Liver (tissue), 9 donors: Measurements from ENCODE around the gene DLK2. TPM values are rescaled to one million over a fixed set of nuclear protein-coding genes. Genes with fewer than 3 reads are reported as not detected.
"Not testable (repeated sequence)": the region's sequence is repeated elsewhere in the genome, so short reads cannot be mapped to it uniquely, and the experiment has no call there.

Experiments
- DNase-seq: peaks from one replicate; pipeline ENCODE4 v3.0.0-alpha.2; 2017; ENCODE audit warnings: low spot score
- H3K27ac ChIP-seq, 2 donors: one replicate each; pipeline ENCODE4 v1.7.0; 2013; ENCODE audit warnings: inconsistent platforms in 2 of 2, low read length in 2 of 2, control low read depth in 1 of 2, low read depth in 1 of 2, mild to moderate bottlenecking in 1 of 2
- H3K27me3 ChIP-seq, 4 donors: one replicate each; pipeline versions ENCODE4 v1.6.1 to v1.7.0; 2013; ENCODE audit warnings: low read length in 3 of 4, inconsistent platforms in 1 of 4, mild to moderate bottlenecking in 1 of 4, moderate library complexity in 1 of 4; ENCODE audit not compliant: control insufficient read depth in 4 of 4, insufficient read depth in 4 of 4
- H3K36me3 ChIP-seq, 4 donors: one replicate each; pipeline versions ENCODE4 v1.6.1 to v1.7.0; 2013; ENCODE audit warnings: low read length in 3 of 4, mild to moderate bottlenecking in 3 of 4, low read depth in 1 of 4, moderate library complexity in 1 of 4; ENCODE audit not compliant: control insufficient read depth in 4 of 4, insufficient read depth in 3 of 4
- H3K4me1 ChIP-seq, 4 donors: one replicate each; pipeline versions ENCODE4 v1.6.1 to v1.7.0; 2013; ENCODE audit warnings: low read length in 3 of 4, mild to moderate bottlenecking in 3 of 4, moderate library complexity in 1 of 4; ENCODE audit not compliant: control insufficient read depth in 4 of 4, insufficient read depth in 4 of 4
- H3K4me3 ChIP-seq, 3 donors: one replicate each; pipeline versions ENCODE4 v1.6.1 to v1.7.0; 2013; ENCODE audit warnings: low read length in 3 of 3, control low read depth in 1 of 3, low read depth in 1 of 3, mild to moderate bottlenecking in 1 of 3
- H3K9ac ChIP-seq, 2 donors: one replicate each; pipeline ENCODE4 v1.7.0; 2013; ENCODE audit warnings: low read length in 2 of 2, mild to moderate bottlenecking in 2 of 2, moderate library complexity in 2 of 2, control low read depth in 1 of 2, low read depth in 1 of 2
- H3K9me3 ChIP-seq, 4 donors: one replicate each; pipeline versions ENCODE4 v1.6.1 to v1.7.0; 2013; ENCODE audit warnings: low read length in 3 of 4; ENCODE audit not compliant: control insufficient read depth in 4 of 4
- ATF3 ChIP-seq: IDR thresholded peaks from 2 replicates; pipeline ENCODE4 v1.6.1; 2016; ENCODE audit warnings: antibody characterized with exemption
- CTCF ChIP-seq: fragments of 150-350 bp; IDR thresholded peaks from 2 replicates; pipeline ENCODE4 v1.5.1; 2017; ENCODE audit warnings: improper control_type of control experiment, low read depth, low read length; ENCODE audit not compliant: missing input control
- EGR1 ChIP-seq, 2 donors: IDR thresholded peaks; 2 replicates each; pipeline ENCODE4 v1.6.1; 2016 to 2018; ENCODE audit warnings: antibody characterized with exemption in 2 of 2, low read depth in 2 of 2
- FOXA1 ChIP-seq: IDR thresholded peaks from 2 replicates; pipeline ENCODE4 v1.6.1; 2016; ENCODE audit warnings: antibody characterized with exemption
- FOXA2 ChIP-seq: IDR thresholded peaks from 2 replicates; pipeline ENCODE4 v1.6.1; 2016; ENCODE audit warnings: antibody characterized with exemption
- HNF4A ChIP-seq, 2 donors: conservative IDR thresholded peaks; 2 replicates each; pipeline ENCODE4 v1.6.1; 2016; ENCODE audit warnings: antibody characterized with exemption in 2 of 2, mild to moderate bottlenecking in 2 of 2
- HNF4G ChIP-seq: IDR thresholded peaks from 2 replicates; pipeline ENCODE4 v1.6.1; 2016; ENCODE audit warnings: antibody characterized with exemption
- JUND ChIP-seq, 2 donors: IDR thresholded peaks; 2 replicates each; pipeline ENCODE4 v1.6.1; 2016; ENCODE audit warnings: antibody characterized with exemption in 2 of 2
- MAX ChIP-seq: IDR thresholded peaks from 2 replicates; pipeline ENCODE4 v1.6.1; 2016; ENCODE audit warnings: antibody characterized with exemption
- NR2F2 ChIP-seq: IDR thresholded peaks from 2 replicates; pipeline ENCODE4 v1.6.1; 2016; ENCODE audit warnings: antibody characterized with exemption
- RAD21 ChIP-seq, 2 donors: IDR thresholded peaks; 2 replicates each; pipeline ENCODE4 v1.6.1; 2016; ENCODE audit warnings: antibody characterized with exemption in 2 of 2, mild to moderate bottlenecking in 2 of 2
- REST ChIP-seq: IDR thresholded peaks from 2 replicates; pipeline ENCODE4 v1.6.1; 2016; ENCODE audit warnings: antibody characterized with exemption, mild to moderate bottlenecking
- RXRA ChIP-seq, 2 donors: IDR thresholded peaks; 2 replicates each; pipeline ENCODE4 v1.6.1; 2017 to 2018; ENCODE audit warnings: antibody characterized with exemption in 2 of 2, mild to moderate bottlenecking in 1 of 2
- SP1 ChIP-seq: IDR thresholded peaks from 2 replicates; pipeline ENCODE4 v1.6.1; 2018; ENCODE audit warnings: antibody characterized with exemption, mild to moderate bottlenecking
- TAF1 ChIP-seq: conservative IDR thresholded peaks from 2 replicates; pipeline ENCODE4 v1.6.1; 2016; ENCODE audit warnings: antibody characterized with exemption, mild to moderate bottlenecking
- YY1 ChIP-seq: IDR thresholded peaks from 2 replicates; pipeline ENCODE4 v1.6.1; 2016; ENCODE audit warnings: antibody characterized with exemption, mild to moderate bottlenecking
- WGBS: extraction: QIAGEN DNeasy Blood & Tissue Kit; methylation state at CpG from one replicate; pipeline ENCODE4 v1.1.7; 2013; 5-methylcytosine and 5-hydroxymethylcytosine counted together
- polyA plus RNA-seq, 2 donors: library from polyadenylated mRNA; stranded (reverse) in 1 of 2; unstranded in 1 of 2; fragments of 200-250 nt in 1 of 2; fragments of >200 nt in 1 of 2; fragmentation: Nextera tagmentation in 1 of 2; extraction: Ambion mirVana in 1 of 2; gene quantifications; one replicate each; pipeline versions ENCODE4 v1.2.1 to v1.2.3, GENCODE V29; 2013 to 2015
- total RNA-seq, 2 donors: library from RNA; depleted of rRNA; stranded (reverse); fragments of >200 nt; gene quantifications; one replicate each; pipeline ENCODE4 v1.2.3, GENCODE V29; 2014
- donor health status: healthy.
- donor health status: healthy.
- donor health status: healthy.
- donor health status: healthy.
- donor health status: healthy.

Gene DLK2
- total and polyA plus RNA-seq, 4 donors: 0.08 to 1.0 (median 0.08) TPM; not detected in 1

- Histone ChIP-seq H3K4me3 (no peak overlapping the region), H3K4me1 (no peaks in the 10 kb centered on the region), H3K27me3 (no peaks in the 10 kb centered on the region), H3K9me3 (no peaks in the 10 kb centered on the region), H3K27ac (no peak overlapping the region), H3K36me3 (no peaks in the 10 kb centered on the region), H3K9ac (no peak overlapping the region)
- no peak for DNase-seq
- 84% methylated on average over 4 of the region's 4 CpGs for WGBS
- no peak for TF ChIP-seq HNF4A (conservative IDR thresholded peaks at IDR 0.05)
- TF ChIP-seq YY1: no peak
- no peak for TF ChIP-seq CTCF
- no peak for TF ChIP-seq MAX
- TF ChIP-seq TAF1: no peak
- TF ChIP-seq RAD21 (IDR thresholded peaks at IDR 0.05): no peak
- TF ChIP-seq HNF4G: no peak
Measured at GRCh38 chr6:43468240-43468639, 12.9 kb upstream of the DLK2 start.

- H3K4me3 ChIP-seq: no peak overlapping the region
- no peaks in the 10 kb centered on the region for H3K36me3 ChIP-seq
- H3K27me3 ChIP-seq: no peaks in the 10 kb centered on the region
- no peaks in the 10 kb centered on the region for H3K4me1 ChIP-seq
- H3K27ac ChIP-seq: no peak overlapping the region
- no peaks in the 10 kb centered on the region for H3K9me3 ChIP-seq
- 85% methylated on average over 4 of the region's 4 CpGs for WGBS
- TF ChIP-seq CTCF (no peak), NR2F2 (no peak), RAD21 (IDR thresholded peaks at IDR 0.05) (no peak), EGR1 (IDR thresholded peaks at IDR 0.05; ENCODE audit: low read depth in 2 of 2) (no peak), FOXA2 (no peak), RXRA (IDR thresholded peaks at IDR 0.05) (no peak), ATF3 (no peak), JUND (IDR thresholded peaks at IDR 0.05) (no peak), HNF4A (conservative IDR thresholded peaks at IDR 0.05) (no peak), HNF4G (no peak), FOXA1 (no peak), REST (no peak), TAF1 (no peak), MAX (no peak), YY1 (no peak), SP1 (no peak)
- H3K9ac ChIP-seq: no peak overlapping the region
- no peak for DNase-seq
Measured at GRCh38 chr6:43467752-43468151, 12.4 kb upstream of the DLK2 start.

- not testable (repeated sequence) for H3K27ac ChIP-seq, H3K4me3 ChIP-seq, H3K9ac ChIP-seq, H3K4me1 ChIP-seq, H3K27me3 ChIP-seq, H3K9me3 ChIP-seq, DNase-seq, H3K36me3 ChIP-seq
- WGBS: 63% methylated on average over 5 of the region's 5 CpGs
Measured at GRCh38 chr6:43467265-43467664, 11.9 kb upstream of the DLK2 start.
